Neural cell (in vitro differentiated cells): Measurements from ENCODE around the gene CFAP99.

ENCODE experiments used
- POLR2AphosphoS5 ChIP-seq: IDR thresholded peaks from 2 replicates; pipeline ENCODE4 v1.6.1; 2012
- TF ChIP-seq, protein P1 (sequence below): fragments of 450-650 bp; IDR thresholded peaks from 2 replicates; pipeline ENCODE4 v1.5.1; 2014; ENCODE audit warnings: antibody characterized with exemption, mild to moderate bottlenecking, moderate library complexity; ENCODE audit not compliant: poor library complexity, severe bottlenecking

DNA sequence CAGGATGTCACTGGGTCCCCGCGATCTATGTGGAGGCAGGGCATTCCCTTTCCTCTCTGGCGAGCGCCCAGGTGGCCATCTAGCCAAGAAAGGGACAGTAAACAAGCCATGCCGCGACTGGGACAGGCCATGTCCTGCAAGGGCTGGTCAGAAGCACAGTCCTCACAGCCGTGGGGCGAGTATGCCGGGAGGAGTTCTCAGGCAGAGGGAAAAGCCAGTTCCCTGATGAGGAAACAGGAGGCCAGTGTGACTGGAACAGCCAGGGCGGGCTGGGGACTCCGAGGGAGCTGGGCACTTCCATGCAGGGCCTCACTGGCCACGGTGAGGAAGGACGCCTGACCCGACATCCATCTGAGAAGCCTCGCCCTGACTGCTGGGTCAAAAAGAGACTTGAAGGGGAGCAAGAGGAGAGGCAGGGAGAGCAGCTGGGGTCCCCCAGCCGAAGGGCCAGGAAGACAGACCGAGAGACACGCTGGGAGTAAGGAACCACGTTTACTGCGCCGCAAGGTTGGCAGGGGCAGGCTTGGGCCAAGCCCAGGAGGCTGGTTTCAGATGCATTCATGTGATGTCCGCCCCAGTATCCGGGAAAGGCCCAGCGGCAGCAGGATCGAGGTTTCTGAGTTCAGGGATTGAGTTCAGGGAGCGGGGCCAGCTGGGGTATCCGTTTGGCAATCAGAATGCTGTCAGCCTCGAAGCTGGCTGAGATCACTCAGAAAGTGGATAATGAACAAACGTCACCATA, 15.0 kb downstream of the CFAP99 start:
- TF ChIP-seq, protein P1, sequence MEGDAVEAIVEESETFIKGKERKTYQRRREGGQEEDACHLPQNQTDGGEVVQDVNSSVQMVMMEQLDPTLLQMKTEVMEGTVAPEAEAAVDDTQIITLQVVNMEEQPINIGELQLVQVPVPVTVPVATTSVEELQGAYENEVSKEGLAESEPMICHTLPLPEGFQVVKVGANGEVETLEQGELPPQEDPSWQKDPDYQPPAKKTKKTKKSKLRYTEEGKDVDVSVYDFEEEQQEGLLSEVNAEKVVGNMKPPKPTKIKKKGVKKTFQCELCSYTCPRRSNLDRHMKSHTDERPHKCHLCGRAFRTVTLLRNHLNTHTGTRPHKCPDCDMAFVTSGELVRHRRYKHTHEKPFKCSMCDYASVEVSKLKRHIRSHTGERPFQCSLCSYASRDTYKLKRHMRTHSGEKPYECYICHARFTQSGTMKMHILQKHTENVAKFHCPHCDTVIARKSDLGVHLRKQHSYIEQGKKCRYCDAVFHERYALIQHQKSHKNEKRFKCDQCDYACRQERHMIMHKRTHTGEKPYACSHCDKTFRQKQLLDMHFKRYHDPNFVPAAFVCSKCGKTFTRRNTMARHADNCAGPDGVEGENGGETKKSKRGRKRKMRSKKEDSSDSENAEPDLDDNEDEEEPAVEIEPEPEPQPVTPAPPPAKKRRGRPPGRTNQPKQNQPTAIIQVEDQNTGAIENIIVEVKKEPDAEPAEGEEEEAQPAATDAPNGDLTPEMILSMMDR = no peak
- no peak for TF ChIP-seq POLR2AphosphoS5
